Neural cell (in vitro differentiated cells): Measurements from ENCODE around the gene SCYL1. TPM values are rescaled to one million over a fixed set of nuclear protein-coding genes. Genes with fewer than 3 reads are reported as not detected.

Source experiments
- H2AFZ ChIP-seq: fragments of 200-600, 300-800 bp; sonication (generic), shearing (Covaris generic); 2 replicates; pipeline ENCODE4 v1.6.0; 2014; ENCODE audit warnings: low read depth, mild to moderate bottlenecking, antibody characterized with exemption, low read length, moderate library complexity
- H3F3A ChIP-seq: fragments of 200-600 bp; shearing (Covaris generic); 2 replicates; pipeline ENCODE4 v1.6.1; 2016; ENCODE audit warnings: mild to moderate bottlenecking, moderate library complexity, mixed read lengths, antibody characterized with exemption, low read length; ENCODE audit not compliant: insufficient read depth, poor library complexity, severe bottlenecking
- H3K27ac ChIP-seq: fragments of 200-600, 300-800 bp; sonication (generic), shearing (Covaris generic); 2 replicates; pipeline ENCODE4 v1.5.1; 2014; ENCODE audit warnings: mild to moderate bottlenecking, low read length, moderate library complexity
- H3K27me3 ChIP-seq: fragments of 300-800, 200-600 bp; sonication (generic), shearing (Covaris generic); 2 replicates; pipeline ENCODE4 v1.6.0; 2014; ENCODE audit warnings: mild to moderate bottlenecking, low read depth, low read length, moderate library complexity; ENCODE audit not compliant: insufficient read depth
- H3K36me3 ChIP-seq: fragments of 300-800, 200-600 bp; sonication (generic), shearing (Covaris generic); 2 replicates; pipeline ENCODE4 v1.5.1; 2014; ENCODE audit warnings: mild to moderate bottlenecking, antibody characterized with exemption, low read length, moderate library complexity; ENCODE audit not compliant: insufficient read depth
- H3K4me2 ChIP-seq: fragments of 300-800, 200-600 bp; sonication (generic), shearing (Covaris generic); 2 replicates; pipeline ENCODE4 v1.6.0; 2014; ENCODE audit warnings: mild to moderate bottlenecking, low read length
- H3K4me3 ChIP-seq: fragments of 300-800, 200-600 bp; sonication (generic), shearing (Covaris generic); 2 replicates; pipeline ENCODE4 v1.5.1; 2014; ENCODE audit warnings: mild to moderate bottlenecking, low read length, moderate library complexity
- H3K79me2 ChIP-seq: fragments of 200-600 bp; shearing (Covaris generic); replicated peaks from 2 replicates; pipeline ENCODE4 v1.6.0; 2014; ENCODE audit warnings: mild to moderate bottlenecking, low read length, moderate library complexity; ENCODE audit not compliant: insufficient read depth
- H3K9ac ChIP-seq: fragments of 300-800, 200-600 bp; sonication (generic), shearing (Covaris generic); 2 replicates; pipeline ENCODE4 v1.6.1; 2016; ENCODE audit warnings: mild to moderate bottlenecking, low read length, mixed read lengths
- H3K9me2 ChIP-seq: fragments of 200-600 bp; shearing (Covaris generic); 2 replicates; pipeline ENCODE4 v1.6.1; 2016; ENCODE audit warnings: mild to moderate bottlenecking, low read length, mixed read lengths; ENCODE audit not compliant: insufficient read depth
- H3K9me3 ChIP-seq: fragments of 200-600, 300-800 bp; sonication (generic), shearing (Covaris generic); 2 replicates; pipeline ENCODE4 v1.6.1; 2016; ENCODE audit warnings: mild to moderate bottlenecking, mixed run types, low read length, moderate library complexity, mixed read lengths
- H4K20me1 ChIP-seq: fragments of 200-600 bp; shearing (Covaris generic); 2 replicates; pipeline ENCODE4 v1.6.1; 2016; ENCODE audit warnings: mild to moderate bottlenecking, mixed run types; ENCODE audit not compliant: insufficient read depth
- EP300 ChIP-seq: fragments of 450-650 bp; conservative IDR thresholded peaks from 2 replicates; pipeline ENCODE4 v1.6.1; 2014; ENCODE audit warnings: antibody characterized with exemption, mild to moderate bottlenecking, moderate library complexity; ENCODE audit not compliant: poor library complexity, severe bottlenecking
- EZH2 ChIP-seq: fragments of 200-600, 300-800 bp; shearing (Covaris generic), sonication (generic); IDR thresholded peaks from 2 replicates; pipeline ENCODE4 v1.6.1; 2014; ENCODE audit warnings: antibody characterized with exemption, low read length, borderline replicate concordance, mild to moderate bottlenecking; ENCODE audit not compliant: insufficient read depth, poor library complexity, severe bottlenecking
- MXI1 ChIP-seq: fragments of 450-650 bp; conservative IDR thresholded peaks from 2 replicates; pipeline ENCODE4 v1.6.1; 2014; ENCODE audit warnings: antibody characterized with exemption, mild to moderate bottlenecking; ENCODE audit not compliant: poor library complexity, severe bottlenecking
- POLR2AphosphoS5 ChIP-seq: IDR thresholded peaks from 2 replicates; pipeline ENCODE4 v1.6.1; 2012
- RAD21 ChIP-seq: fragments of 450-650 bp; conservative IDR thresholded peaks from 2 replicates; pipeline ENCODE4 v1.6.1; 2014; ENCODE audit warnings: antibody characterized with exemption, mild to moderate bottlenecking, moderate library complexity
- REST ChIP-seq: IDR thresholded peaks from 2 replicates; pipeline ENCODE4 v1.6.1; 2012; ENCODE audit warnings: borderline replicate concordance
- SMC3 ChIP-seq: fragments of 450-650 bp; conservative IDR thresholded peaks from 2 replicates; pipeline ENCODE4 v1.6.1; 2014; ENCODE audit warnings: antibody characterized with exemption, mild to moderate bottlenecking, moderate library complexity; ENCODE audit not compliant: poor library complexity
- TAF1 ChIP-seq: IDR thresholded peaks from 2 replicates; pipeline ENCODE4 v1.6.1; 2012; ENCODE audit warnings: low read depth
- polyA plus RNA-seq: library from polyadenylated mRNA; depleted of rRNA; stranded (reverse); fragments of >200 nt; gene quantifications from 2 replicates; pipeline ENCODE4 v1.2.3, GENCODE V29; 2014
- TF ChIP-seq, protein P1 (sequence below): fragments of 450-650 bp; IDR thresholded peaks from 2 replicates; pipeline ENCODE4 v1.5.1; 2014; ENCODE audit warnings: antibody characterized with exemption, mild to moderate bottlenecking, moderate library complexity; ENCODE audit not compliant: poor library complexity, severe bottlenecking

The SCYL1 gene
- polyA plus RNA-seq, 1 donor from 2014 or later = 48.3 TPM

- Histone ChIP-seq H3K36me3 (no peaks in the 10 kb centered on the region), H3K9ac (no peak overlapping the region), H3K79me2 (peaks cover 65% of the 10 kb centered on the region), H3K4me3 (no peak overlapping the region), H3F3A (no peaks in the 10 kb centered on the region), H3K9me3 (no peaks in the 10 kb centered on the region), H3K4me2 (no peak overlapping the region), H4K20me1 (no peaks in the 10 kb centered on the region), H3K27ac (peak overlapping the region; percentile 25), H3K9me2 (no peaks in the 10 kb centered on the region), H2AFZ (no peak overlapping the region), H3K27me3 (no peaks in the 10 kb centered on the region)
- TF ChIP-seq, protein P1, sequence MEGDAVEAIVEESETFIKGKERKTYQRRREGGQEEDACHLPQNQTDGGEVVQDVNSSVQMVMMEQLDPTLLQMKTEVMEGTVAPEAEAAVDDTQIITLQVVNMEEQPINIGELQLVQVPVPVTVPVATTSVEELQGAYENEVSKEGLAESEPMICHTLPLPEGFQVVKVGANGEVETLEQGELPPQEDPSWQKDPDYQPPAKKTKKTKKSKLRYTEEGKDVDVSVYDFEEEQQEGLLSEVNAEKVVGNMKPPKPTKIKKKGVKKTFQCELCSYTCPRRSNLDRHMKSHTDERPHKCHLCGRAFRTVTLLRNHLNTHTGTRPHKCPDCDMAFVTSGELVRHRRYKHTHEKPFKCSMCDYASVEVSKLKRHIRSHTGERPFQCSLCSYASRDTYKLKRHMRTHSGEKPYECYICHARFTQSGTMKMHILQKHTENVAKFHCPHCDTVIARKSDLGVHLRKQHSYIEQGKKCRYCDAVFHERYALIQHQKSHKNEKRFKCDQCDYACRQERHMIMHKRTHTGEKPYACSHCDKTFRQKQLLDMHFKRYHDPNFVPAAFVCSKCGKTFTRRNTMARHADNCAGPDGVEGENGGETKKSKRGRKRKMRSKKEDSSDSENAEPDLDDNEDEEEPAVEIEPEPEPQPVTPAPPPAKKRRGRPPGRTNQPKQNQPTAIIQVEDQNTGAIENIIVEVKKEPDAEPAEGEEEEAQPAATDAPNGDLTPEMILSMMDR = peak; percentile 19
- no peak for TF ChIP-seq TAF1
Observed at GRCh38 chr11:65479184-65480145, 45.4 kb upstream of the SCYL1 start.

GRCh38 chr11:65482306-65482850, 42.5 kb upstream of the SCYL1 start:
- Histone ChIP-seq H3F3A (no peaks in the 10 kb centered on the region), H3K4me2 (no peak overlapping the region), H3K27me3 (no peaks in the 10 kb centered on the region), H3K27ac (no peak overlapping the region), H3K4me3 (no peak overlapping the region), H2AFZ (no peak overlapping the region), H4K20me1 (no peaks in the 10 kb centered on the region), H3K36me3 (no peaks in the 10 kb centered on the region), H3K79me2 (peaks cover 78% of the 10 kb centered on the region), H3K9me3 (no peaks in the 10 kb centered on the region), H3K9me2 (no peaks in the 10 kb centered on the region), H3K9ac (no peak overlapping the region)
- TF ChIP-seq REST (no peak), EP300 (no peak), TAF1 (no peak), EZH2 (no peak), SMC3 (no peak), MXI1 (no peak), RAD21 (no peak), POLR2AphosphoS5 (no peak)
